ENCODE data around the gene HOXA13.

Gene HOXA13

DNA sequence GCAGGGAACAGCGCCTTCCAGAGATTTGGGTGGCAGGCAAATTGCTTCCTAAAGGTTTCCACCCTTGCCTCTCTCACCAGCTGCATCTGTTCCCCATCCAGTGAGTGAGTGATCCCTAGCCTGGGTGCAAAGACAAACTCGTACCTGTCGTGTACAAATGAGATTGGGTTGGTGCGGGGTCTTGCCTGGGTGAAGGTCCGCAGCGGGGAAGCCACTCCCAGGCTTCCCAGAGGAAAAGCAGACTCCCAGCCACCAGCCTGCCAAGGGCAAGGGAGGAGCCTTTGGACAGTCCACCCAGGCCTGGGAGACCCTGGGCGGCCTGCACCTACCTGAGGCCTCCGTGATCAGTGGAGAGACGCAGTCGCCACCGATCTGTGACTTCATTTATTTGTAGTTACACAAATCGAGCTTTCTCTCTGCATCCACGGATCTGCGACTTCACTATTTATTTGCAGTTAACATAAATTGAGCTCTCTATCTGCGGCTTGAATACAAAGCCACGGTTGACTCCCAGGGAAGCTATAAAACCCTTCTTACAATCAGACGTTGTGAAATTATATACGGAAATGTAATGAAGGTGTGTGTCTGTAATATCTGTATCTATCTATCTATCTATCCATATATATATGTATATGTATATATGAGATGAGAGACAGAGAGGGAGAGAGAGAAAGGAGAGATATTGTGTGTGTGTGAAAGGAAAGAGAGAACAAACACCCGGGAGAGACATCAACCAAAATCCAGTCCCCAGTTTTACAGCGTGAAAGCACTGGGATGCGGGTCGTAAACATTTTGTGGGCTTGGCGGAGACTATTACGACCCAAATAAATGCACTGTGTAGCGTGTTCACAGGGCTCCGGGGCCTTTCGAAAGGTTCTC lies 40.4 kb downstream of the HOXA13 start:
- no peak for DNase-seq (ENCODE audit: low spot score)

DNA sequence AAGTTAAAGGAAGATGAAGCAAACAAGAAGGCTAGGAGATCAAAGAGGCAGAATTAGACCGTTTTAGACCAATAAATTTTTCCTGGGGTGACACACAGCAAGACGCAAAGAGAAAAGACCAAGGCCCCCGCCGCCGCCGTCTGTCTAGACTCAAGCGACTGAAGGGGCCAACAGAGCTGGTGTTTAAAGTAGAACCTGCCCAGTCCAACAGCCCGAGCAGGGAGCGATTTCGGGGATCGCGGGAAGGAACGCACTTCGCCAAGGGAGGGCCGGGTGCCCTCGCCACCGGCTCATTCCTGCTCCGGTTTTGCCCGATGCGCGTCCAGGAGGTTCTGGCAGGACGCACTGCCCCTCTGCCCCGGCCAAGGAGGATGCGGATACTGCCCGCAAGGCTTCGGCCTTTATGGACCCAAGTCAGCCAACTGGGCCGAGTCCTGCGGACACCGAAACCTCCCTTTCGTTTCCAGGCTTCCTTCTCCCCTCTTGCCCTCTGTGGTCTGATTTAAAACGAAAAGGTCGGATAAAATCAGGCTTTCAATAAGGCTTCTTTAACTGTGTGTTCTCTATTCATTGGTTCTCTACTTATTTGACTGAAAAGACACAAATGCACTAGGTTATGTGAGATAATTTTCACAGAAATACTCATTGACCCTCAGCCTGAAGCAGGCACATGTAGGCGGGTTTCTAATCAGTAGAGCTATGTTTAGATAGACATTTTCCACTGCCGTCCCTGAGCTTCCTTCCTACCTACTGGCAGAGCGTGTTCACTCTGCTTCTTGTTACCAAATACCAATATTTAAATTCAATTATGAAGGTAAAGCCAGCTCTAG lies 41.2 kb downstream of the HOXA13 start:
- DNase-seq (ENCODE audit: low spot score): no peak

- DNase-seq (ENCODE audit: low spot score): no peak
These were observed 42.0 kb downstream of the HOXA13 start for GRCh38 chr7:27157702-27158431.

- DNase-seq (ENCODE audit: low spot score): no peak
These were observed 42.8 kb downstream of the HOXA13 start for GRCh38 chr7:27156916-27157701.

DNA sequence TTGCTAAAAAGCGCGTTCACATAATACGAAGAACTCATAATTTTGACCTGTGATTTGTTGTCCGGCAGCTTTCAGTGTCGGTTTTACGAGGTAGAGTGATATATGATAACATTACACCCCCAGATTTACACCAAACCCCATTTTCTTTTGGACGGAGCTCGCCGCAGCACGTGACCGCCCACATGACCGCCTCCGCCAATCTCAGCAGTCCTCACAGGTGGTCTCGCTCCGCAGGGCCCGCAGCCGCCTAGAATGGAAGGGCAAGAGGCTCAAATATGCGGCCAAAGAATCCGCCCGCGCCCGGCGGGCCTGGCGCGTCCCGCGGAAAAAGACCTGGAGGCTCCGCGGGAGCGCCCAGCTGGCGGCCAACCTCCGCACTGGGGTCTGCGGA lies 43.4 kb downstream of the HOXA13 start, which contains the start of gene HOXA7:
Gene HOXA7, minus strand, starts transcription at position 168 of the 391 bp plus-strand sequence. Its CDS starts 130 bp downstream, at position 38.
- peak; percentile 96 for DNase-seq (ENCODE audit: low spot score)

GRCh38 chr7:27155816-27156507 lies 43.9 kb downstream of the HOXA13 start:
- DNase-seq (ENCODE audit: low spot score): peak; percentile 77

GRCh38 chr7:27154901-27155815 lies 44.7 kb downstream of the HOXA13 start:
- DNase-seq (ENCODE audit: low spot score): no peak

- no peak for DNase-seq (ENCODE audit: low spot score)
These were observed 45.5 kb downstream of the HOXA13 start for GRCh38 chr7:27154369-27154768.

- DNase-seq (ENCODE audit: low spot score): no peak
These were observed 46.4 kb downstream of the HOXA13 start for GRCh38 chr7:27153526-27153925.

DNA sequence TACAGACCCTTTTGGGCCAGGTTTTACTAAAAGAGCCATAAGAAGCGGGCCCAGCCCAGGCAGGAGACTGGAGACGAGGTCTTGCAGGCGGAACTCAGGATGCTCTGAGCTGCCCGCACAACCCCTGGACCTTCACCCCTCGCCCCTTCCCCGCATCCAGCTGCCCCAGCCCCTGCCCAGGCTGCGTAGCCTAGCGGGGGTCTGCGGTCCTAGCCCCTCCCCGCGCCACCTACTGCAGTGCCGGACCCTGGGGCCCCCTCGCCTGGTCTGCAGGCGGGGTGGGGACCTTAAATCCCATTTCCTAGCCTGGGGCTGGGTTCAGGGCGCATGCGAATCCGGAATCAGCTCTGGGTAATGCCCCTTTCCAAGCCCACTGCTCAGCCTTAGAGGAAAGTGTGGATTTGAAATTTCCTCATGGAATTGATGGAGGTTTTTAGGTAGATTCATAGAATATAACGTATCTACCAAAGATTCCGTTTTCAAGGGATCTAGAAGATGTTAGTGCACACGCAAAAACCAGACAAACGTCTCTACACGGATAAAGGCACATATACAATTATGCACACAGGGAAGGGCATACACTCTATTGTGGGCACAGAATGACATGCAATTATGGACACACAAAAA lies 47.0 kb downstream of the HOXA13 start:
- no peak for DNase-seq (ENCODE audit: low spot score)

GRCh38 chr7:27151931-27152815 lies 47.7 kb downstream of the HOXA13 start, which contains the start of gene HOXA3:
HOXA3 (minus strand) TSS chr7:27152583; CDS start chr7:27110640, 41,943 bp downstream.
- no peak for DNase-seq (ENCODE audit: low spot score)

DNA sequence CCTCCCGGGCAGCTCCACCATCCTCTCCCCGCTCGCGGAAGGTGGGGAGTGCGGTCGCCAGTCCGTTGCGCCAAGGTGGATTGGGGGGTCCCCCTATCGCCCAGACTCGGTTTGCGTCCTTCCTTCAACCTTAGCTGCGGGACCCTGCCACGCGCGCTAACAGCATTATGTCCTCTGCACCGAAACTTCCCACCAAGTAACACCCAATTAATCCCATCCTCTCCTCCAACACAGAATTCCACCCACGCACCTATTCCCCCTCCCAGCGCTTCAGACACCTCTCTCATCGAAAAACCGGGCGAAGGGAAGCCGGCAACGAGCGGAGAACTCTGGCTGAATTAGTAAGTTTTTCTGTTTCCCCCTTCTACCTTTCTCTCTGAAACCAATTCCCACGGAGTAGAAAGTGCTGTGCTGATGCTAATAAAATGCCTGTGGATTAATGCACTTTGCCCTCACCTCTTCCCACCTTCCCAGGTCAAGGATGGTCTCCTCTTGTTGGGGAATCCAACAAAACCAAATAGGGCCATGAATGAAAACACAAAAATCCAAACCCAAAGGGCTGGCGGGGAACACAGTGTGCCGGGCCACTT lies 48.5 kb downstream of the HOXA13 start:
- no peak for DNase-seq (ENCODE audit: low spot score)

- peak; percentile 92 for DNase-seq (ENCODE audit: low spot score)
These were observed 49.1 kb downstream of the HOXA13 start for GRCh38 chr7:27150568-27151340.

DNA sequence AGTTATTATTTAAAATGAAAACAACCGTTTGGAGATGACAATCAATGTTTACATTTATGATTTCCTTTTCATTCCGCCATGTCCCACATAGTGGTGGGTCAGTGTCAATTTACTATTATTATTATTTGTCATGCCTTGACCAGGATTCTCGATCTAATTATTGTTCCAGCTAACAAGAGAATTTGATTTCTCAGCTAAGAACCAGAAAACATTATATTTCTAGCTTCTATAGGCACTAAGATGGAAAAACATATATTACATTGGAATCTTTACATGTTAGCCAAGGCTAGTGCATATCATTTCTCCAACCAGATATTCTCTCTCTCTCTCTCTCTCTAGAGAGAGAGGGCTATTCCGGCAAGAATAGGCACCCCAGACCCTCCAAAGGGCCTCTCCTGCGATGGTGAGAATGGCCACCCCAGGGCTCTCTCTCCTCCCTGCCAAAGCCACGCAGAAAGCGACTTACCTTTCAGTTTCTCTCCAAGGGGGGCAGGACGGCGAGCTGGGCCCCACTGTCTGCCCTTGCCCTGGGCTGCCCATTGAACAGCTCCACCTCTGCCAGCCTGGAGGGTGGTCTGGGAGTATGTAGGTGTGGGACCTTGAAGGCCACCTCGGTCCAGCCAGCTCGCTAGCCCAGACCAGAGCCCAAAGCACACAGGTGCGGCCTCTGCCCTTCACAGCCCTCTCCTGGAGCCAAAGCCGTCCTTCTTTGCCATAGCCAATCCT lies 49.9 kb downstream of the HOXA13 start:
- no peak for DNase-seq (ENCODE audit: low spot score)

GRCh38 chr7:27148756-27149641 lies 50.9 kb downstream of the HOXA13 start:
- no peak for DNase-seq (ENCODE audit: low spot score)
